GM18526 (cell line): ENCODE data around the gene LGALS3BP.

ENCODE experiments used
- POLR2A ChIP-seq: IDR thresholded peaks from 3 replicates; pipeline ENCODE4 v1.6.1; 2011; ENCODE audit not compliant: insufficient read length; ENCODE audit errors: extremely low read depth

LGALS3BP gene

DNA sequence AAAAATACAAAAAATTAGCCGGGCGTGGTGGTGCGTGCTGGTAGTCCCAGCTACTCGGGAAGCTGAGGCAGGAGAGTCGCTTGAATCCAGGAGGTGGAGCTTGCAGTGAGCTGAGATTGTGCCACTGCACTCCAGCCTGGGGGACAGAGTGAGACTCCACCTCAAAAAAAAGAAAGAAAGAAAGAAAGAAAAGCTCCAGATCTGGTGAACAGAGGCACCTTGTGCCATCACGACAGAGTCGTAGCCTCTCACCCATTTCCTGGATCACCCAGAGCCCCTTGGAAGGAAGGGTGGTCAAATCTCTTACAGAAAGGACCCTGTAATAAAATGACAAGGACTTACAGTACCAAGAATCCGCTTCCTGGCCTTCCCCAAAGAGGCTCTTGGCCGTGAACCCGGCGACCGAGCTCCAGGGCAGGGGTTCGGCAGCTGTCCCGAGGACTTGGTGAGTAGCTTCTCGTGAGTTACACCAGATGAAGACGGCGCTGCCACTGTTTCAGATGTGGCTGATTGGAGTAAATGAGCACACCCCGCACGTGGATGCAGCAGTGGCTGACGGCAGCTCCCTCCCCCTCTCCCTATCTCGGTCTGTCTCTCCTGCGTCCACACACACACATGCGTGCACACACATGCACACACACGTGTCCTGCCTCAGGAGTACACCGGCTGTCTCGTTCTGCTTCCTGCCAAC is 13.5 kb downstream of the LGALS3BP start:
- no peak for TF ChIP-seq POLR2A

DNA sequence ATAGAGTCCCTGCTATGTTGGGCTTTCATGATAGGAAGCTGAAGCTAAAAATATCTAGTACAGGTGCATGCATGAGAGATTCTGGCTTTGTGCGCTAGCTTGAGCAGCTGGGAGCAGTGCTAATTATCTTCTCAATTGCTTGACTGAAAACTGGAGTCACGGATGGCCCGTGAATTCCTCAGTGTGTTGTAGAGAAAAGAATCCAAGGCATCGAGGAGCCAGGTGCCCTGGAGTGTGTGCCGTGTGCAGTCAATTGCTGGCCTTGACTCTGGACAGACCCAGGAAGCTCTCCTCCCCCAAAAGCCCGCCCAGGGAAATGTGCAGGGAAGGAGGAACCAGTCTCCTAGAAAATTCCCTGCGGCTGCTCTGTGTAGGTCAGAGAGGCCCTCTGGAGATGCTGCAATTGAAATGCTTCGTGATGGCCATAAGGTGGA is 14.2 kb downstream of the LGALS3BP start:
- no peak for TF ChIP-seq POLR2A

DNA sequence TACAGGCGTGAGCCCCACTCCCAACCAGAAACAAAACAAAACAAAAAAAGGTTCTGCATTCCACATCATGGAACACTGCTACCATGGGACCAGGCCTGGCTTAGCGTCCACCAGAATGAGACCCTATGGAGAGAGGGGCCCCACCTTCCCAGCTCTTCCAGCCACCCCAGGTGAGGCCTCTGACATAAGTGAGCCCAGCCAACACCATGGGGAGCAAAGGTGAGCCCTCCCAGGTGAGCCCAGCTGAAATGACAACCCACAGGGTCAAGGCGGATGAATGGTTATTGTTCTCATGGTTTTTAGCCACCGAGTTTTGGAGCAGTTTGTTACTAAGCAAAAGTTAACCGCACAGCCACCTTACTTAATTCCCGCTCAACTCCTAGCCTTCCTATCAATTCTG is 16.3 kb downstream of the LGALS3BP start:
- TF ChIP-seq POLR2A: no peak

DNA sequence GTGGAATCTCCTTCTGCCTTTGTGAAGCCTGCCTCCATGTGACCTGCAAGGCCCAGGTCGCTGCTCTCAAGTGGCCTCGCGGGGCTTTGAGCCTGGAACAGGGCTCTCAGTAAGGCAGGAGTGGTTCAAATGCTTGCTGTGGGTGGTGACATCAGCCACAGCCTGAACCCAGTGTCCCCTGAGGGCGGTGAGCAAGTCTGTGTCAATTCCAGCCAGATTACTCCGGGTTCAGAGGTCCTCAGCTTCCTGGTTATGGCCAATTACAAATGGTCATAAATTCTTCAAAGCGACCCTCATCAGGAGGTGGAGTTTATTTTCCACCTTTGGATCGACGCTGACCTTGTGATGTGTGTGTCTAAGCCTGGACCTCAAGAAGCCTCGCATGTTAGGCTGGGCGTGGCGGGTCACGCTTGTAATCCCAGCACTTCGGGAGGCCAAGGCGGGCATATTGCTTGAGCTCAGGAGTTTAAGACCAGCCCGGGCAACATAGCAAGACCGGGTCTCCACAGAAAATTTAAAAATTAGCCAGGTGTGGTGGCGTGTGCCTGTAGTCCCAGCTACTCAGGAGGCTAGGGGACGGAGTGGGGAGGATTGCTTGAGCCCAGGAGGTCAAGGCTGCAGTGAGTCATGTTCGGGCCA is 17.3 kb downstream of the LGALS3BP start:
- TF ChIP-seq POLR2A: no peak

DNA sequence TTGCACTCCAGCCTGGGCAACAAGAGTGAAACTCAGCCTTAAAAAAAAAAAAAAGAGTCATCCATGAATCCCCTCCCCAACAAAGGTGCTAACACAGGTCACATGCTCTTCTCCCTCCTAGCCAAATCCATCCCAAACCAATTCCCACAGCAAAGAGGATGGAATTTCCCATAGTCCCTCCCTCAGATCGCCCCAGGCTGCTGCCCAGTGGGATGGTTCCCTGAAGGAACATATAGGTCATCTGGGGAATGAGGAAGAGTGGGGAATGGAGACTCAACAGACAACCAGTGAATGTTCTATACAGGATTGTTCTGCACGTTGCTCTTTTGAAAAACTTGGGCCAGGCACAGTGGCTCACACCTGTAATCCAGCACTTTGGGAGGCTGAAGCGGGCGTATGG is 18.2 kb downstream of the LGALS3BP start:
- no peak for TF ChIP-seq POLR2A

DNA sequence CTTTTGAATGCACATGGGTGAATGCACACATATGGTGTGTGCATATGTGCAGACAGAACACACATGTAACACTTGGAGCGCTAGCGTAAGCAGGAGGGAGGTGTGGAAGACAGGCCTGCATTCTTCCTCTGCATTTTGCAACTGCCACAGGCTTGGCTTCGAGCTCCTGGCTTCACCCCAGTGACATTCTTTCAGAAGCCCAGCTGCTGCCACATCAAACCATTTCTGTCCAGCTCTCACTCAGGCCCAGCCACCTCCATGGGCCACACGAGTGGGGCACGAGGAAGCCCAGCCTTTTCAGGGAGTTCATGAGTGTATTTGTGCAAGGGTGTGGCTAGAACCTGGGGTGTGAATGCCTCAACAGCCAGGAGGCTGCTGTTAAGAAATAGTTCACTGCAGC is 18.8 kb downstream of the LGALS3BP start:
- no peak for TF ChIP-seq POLR2A

DNA sequence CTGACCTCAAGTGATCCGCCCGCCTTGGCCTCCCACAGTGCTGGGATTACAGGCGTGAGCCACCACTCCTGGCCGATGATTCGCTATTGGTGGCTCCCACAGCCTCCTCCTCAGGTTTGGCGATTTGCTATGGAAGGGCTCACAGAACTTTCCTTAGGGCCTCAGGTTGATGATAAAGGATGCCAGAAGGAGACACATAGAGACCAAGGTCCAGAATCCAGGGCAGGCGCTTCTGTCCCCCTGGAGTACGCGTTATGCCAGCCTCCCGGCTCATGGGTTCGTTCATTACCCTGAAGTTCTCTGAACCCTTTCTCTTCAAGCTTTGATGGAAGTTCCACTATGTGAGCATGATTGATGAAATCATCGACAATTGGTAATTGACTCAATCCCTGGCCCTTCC is 19.9 kb downstream of the LGALS3BP start:
- TF ChIP-seq POLR2A: no peak

DNA sequence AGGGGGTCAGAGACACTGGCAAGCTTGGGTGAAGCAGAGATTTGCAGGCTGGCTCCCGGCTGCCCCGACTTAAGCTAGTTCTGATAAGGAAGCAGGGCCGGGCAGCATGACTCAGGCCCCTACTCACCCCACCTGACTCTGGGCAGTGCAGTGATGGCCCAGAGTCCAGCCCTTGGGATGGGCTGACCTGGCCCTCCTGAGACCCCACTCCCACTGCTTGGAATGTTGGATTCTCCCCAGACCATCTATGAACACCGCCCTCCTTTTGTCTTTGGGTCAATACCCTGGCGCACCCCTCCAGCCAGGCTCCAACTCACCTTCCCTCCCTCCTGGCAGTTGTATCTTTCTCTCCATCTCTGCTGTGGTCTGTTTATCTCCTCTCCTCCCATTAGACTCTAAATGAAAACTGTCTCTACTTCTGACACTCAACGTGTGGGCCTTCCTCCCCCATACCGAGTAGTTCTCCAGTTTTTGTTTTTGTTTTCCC is 21.0 kb downstream of the LGALS3BP start:
- TF ChIP-seq POLR2A: no peak

DNA sequence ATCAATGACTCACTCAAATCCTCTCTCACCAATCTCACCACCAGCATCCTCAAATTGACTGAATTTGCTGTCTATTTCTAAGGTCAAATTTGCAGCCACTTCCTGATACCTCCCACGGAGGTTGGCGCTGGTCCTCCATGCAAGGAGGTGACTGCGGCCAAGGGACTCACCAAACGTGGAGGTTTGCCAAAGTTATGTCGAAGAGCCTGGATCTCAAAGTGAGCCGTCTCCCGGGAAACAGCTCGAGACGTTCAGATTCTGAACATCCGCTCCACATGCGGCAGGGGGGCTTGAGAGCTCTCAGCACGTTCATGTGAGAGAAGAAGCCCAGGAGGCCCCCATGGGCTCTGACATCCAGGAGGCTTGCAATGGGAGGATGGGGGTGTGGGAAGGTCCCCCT is 22.6 kb downstream of the LGALS3BP start:
- no peak for TF ChIP-seq POLR2A

DNA sequence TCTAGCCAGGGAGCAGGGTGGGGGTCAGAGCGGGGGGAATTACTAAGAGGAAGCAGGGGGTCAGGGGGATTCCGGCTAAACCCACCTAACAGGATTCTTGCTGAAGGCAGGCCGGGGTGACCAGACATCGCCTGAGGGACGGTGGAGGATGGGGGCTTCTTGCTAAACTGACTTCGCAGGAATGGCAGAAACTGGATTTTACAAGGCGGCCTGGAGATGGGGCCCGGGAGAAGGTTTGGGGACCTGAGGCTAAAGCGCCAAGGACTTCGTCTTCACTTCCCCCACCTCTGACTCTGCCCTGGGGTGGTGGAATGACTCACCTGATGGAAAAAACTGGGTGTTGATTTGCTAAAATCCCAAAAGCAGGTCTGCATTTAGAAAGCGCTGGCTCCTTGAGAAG is 23.5 kb downstream of the LGALS3BP start:
- TF ChIP-seq POLR2A: no peak

DNA sequence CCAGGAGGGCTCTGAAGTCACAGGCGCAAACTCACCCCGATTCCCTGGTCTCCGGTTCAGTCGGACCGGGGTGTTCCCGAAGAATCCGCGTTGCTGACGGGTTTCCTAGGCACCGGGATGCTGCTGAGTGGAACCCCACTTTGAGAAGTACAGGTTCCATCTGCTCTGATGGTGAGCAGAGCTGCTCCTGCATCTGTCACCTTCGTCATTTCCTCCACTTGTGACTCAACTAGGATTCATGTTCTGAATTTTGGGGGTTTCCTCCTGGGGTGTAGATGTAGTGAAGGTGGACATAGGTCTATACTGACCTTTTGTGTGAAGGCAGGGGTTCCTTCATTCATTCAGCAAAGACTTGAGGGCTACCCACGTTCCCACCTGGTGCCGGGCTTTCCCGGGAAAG is 25.0 kb downstream of the LGALS3BP start:
- TF ChIP-seq POLR2A: no peak

DNA sequence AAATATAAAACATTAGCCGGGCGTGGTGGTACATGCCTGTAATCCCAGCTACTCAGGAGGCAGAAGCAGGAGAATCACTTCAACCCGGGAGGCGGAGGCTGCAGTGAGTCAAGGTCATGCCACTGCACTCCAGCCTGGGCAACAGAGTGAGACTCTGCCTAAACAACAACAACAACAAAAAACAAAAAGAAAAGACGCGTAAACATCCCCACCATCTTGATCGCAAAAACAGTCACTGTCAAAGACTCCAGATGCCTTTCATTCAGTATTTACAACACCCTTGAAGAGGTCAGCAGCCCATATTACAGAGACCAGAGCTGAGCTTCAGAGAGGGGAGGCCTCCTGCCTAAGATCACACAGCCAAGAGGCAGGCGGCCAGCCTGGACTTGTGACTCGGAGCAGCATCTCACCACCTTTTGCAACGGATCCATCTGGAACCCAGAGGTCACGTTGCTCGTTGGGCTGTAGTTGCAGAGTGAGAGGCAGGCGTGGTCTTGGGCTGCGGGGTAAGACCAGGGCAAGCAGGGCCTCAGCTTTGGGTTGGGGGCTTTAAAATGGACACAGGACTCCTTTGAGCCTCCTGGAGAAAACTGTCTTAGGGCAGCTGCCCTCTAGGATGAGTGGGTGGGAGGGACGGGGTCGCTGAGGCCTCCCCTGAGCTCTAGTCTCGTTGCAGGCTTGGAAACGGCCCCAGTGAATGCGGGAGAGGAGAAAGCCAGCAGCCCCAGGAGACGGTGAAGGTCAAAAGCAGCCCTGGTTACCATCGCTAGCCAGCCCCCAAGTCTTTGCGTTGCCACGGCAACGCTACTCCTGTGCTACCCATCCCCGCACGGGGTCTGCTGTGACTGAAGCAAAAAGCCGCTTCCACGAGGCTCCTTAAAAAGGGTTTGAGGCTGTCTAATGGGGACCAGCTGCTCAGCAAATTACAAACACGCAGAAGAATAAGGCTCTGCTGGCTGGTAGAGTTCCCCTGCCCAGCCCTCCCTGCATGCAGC is 26.1 kb downstream of the LGALS3BP start:
- TF ChIP-seq POLR2A: no peak

DNA sequence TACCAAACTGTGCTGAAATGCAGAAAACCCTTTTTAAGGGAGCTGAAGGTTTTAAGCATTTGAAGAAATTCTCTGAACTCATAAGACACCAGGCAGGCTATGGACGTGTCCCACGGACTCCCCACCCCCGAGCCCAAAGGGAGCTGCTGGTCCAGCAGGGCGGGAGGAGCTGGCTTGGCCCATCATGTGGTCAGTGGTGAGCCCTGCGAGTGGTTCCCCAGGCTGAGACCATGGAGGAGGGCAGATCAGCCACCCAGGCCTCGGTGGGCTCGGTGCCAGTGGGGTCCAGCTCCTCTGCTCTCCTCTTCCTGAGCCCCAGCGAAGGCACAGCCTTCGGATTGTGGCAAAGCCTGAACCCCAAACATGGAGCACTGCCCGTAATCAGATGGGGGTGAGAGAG is 27.0 kb downstream of the LGALS3BP start:
- no peak for TF ChIP-seq POLR2A

DNA sequence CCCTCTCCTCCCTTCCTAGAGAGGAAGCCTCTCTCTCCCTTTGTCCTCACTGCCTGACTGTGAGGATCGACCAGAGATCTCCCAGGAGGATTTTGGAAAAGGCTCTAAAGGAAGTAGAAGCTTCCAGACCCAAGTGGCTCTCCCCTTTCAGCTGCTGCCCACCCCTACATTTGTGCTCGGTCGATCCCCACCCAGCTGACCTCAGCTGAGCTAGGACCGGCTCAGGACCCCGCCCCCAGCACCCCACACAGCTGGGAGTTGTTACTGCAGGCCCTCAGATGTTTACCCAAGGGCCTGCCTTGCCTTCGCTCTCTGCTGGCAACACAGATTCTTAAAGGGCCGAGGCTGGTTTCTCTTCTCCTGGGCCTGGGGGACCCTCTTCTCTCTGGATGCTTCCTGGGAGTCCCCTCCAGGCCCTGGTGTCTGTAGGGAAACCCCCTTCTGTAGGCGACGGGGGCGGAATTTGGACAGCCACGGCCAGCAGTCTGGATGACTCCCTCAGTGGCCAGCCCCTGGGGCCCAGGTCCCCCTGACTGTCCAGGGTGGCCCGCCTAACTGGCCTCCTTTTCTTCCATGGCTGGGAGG is 27.7 kb downstream of the LGALS3BP start:
- no peak for TF ChIP-seq POLR2A

DNA sequence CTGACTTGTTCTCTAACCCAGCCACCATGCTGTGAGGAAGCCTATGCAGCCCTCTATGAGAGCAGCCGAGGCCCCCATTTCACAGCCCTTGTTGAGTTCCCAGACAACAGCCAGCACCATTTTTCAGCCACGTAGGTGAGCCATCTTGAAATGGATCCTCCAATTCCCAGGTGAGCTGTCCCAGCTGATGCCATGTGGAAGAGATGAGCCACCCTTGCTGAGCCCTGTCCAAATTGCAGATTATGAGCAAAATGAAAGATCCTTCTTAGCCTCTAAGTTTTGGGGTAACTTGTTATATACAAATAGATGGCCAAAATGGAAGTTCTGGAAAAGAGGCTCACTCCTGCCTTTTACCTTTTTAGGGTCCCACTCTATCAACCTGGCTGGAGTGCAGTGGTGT is 28.9 kb downstream of the LGALS3BP start:
- TF ChIP-seq POLR2A: no peak

DNA sequence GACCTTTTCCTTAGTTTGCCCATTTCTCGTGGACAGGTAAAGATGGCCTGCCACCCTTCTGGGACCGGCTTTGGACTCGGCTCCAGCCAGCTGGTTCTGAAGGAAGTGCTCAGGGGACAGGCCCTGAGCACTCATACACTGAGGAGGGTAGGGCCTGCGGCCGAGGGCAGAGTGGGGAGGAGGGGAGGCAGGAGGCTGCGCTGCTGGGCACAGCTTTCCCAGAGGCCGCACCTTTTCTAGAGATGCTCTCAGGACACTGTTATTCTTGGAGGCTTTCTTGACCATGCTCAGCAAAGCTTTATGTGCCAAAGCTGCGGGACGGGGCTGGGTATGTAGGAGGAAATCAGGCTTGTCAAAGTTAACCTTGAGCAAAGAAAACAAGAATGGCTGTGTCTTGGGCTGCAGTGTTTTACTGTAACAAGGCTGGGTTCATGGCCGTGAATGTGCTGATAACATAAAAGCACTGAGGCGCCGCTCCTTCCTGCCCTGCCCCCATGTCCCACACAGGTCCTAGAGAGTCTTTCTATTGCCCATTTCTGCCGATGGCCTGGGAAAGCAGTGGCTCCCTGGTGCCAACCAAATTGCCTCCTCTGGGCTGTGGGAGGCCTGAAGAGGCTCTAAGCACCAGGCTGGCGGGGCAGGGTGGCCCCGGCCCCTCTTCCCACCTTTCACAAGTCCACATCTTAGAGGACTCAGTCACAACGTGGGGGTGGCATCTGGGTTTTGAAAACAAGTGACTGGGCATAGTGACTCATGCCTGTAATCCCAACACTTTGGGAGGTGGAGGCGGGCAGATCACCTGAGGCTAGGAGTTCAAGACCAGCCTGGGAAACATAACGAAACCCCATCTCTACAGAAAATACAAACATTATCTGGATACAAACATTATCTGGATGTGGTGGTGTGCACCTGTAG is 32.2 kb downstream of the LGALS3BP start:
- no peak for TF ChIP-seq POLR2A
